Cardiac fibroblast (primary cell): ENCODE data around the gene ZNF236.

Experiments used
- DNase-seq, 2 donors: peaks; one replicate each; pipeline versions ENCODE4 v3.0.0 to v3.0.0-alpha.2; 2010; ENCODE audit warnings: low read depth in 2 of 2
- H3K4me3 ChIP-seq, 2 donors: replicated peaks in 1 of 2; 1 replicate in 1 of 2; 2 replicates in 1 of 2; pipeline ENCODE4 v1.5.1; 2011; ENCODE audit warnings: low read depth in 2 of 2, low read length in 2 of 2, mild to moderate bottlenecking in 2 of 2, moderate library complexity in 1 of 2
- TF ChIP-seq, protein P1 (sequence below): IDR thresholded peaks from one replicate; pipeline ENCODE4 v1.5.1; 2011; ENCODE audit warnings: low read depth, mild to moderate bottlenecking, low read length, inconsistent platforms

The ZNF236 gene

DNA sequence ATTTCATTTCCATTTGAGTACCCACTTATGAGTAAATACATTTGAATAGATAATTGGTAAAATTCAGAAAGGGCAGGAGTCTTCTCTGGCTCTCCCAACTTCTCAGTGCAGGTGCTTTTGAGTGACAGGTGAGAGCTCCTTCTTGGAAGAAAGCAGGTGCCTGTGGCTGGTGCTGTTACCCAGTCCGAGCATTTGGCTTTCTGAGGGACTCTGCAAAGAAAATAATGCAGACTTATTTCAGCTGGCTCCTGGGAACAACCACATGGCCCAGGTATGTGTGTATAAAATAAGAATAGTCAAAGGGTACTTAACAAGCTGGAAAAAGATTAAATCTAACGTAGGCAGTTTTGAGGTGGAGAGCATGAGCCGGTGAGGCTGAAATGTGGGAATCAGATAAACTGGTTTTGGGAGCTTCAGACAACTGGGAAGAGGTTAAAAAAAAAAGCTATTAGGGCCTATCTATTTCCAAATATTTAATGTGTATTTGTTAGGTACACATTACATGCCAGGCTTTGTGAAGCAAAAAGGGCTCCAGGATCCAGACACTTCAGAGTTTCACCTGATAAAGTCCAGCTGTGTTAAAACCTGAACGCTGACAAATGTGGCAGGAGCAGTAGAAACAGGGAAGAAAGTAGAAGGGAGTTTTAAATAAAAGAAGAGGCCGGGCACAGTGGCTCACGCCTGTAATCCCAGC, 20.6 kb downstream of the ZNF236 start:
- no peak overlapping the region for H3K4me3 ChIP-seq
- TF ChIP-seq, protein P1, sequence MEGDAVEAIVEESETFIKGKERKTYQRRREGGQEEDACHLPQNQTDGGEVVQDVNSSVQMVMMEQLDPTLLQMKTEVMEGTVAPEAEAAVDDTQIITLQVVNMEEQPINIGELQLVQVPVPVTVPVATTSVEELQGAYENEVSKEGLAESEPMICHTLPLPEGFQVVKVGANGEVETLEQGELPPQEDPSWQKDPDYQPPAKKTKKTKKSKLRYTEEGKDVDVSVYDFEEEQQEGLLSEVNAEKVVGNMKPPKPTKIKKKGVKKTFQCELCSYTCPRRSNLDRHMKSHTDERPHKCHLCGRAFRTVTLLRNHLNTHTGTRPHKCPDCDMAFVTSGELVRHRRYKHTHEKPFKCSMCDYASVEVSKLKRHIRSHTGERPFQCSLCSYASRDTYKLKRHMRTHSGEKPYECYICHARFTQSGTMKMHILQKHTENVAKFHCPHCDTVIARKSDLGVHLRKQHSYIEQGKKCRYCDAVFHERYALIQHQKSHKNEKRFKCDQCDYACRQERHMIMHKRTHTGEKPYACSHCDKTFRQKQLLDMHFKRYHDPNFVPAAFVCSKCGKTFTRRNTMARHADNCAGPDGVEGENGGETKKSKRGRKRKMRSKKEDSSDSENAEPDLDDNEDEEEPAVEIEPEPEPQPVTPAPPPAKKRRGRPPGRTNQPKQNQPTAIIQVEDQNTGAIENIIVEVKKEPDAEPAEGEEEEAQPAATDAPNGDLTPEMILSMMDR = no peak
- no peak for DNase-seq

DNA sequence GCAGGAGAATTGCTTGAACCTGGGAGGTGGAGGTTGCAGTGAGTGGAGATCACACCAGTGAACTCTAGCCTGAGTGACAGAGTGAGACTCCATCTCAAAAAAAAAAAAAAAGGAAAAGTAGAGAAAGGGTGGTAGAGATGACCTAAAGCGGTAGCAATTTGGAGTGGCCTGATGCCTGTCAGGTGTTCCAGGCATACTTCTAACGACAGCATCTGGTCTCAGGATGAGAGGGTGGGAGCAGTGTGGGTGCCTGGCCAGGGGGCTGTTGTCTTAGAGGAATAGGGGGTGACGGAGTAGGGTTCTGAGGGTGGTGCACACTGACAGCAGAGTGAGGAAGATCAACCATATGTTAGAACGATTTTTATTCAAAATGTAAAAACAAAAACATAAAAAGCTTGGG, 21.8 kb downstream of the ZNF236 start:
- TF ChIP-seq, protein P1 = no peak
- no peak for DNase-seq
- H3K4me3 ChIP-seq = no peak overlapping the region

DNA sequence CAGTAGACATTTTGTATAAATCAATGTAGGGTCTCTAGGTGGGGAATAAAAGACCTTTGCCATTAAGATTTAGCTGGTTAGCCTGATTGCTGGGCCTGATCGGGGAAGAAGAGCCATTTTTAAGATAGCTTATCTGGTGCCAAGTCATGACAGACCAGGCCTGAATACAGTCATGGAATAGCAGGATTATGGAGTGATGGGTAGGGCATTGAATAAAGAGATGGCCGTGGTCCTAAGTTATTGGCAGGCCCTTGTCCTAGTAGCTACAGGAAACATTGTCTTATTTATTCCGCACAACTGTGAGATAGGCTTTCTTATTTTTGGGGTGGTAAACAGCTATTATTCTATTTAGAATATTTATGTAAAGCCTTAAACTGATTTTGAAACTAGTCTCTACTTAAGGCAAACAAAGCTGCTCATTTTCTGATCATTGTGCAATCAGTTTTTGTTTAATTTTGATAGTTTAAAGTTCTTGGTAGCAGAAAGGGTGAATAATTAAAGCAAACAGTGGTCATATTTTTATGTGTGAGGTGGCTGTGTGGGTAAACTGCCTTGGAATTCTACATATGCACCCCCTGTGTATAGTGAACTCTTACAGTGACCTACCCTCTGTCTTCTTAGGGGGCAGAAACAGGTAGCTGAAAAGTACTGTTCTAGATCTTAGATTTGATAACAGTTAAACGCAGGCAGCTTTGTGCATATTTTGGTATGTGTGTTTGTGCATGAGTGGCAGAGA, 22.6 kb downstream of the ZNF236 start:
- TF ChIP-seq, protein P1 = no peak
- no peak for DNase-seq

DNA sequence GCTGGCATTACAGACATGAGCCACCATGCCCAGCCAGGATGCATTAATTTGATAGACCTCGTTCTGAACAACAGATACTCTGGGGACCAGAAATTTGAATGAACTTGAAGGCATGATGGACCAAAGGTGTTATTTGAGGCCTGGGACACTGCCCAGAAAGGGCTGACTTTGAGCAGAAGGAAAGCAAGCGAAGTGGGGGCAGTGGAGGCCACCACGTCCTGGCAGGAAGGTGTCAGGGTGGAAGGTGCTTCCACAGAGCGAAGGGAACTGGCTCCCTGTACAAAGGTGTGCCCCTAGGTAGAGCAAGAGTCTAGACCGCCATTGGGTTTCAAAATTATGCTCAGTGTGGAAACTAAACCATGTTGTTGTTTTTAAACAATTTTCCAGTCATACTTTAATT, 23.9 kb downstream of the ZNF236 start:
- no peak overlapping the region for H3K4me3 ChIP-seq
- DNase-seq = no peak
- TF ChIP-seq, protein P1 = no peak

More for the DNA sequence above, 22.6 kb downstream of the ZNF236 start:
- H3K4me3 ChIP-seq = no peak overlapping the region

DNA sequence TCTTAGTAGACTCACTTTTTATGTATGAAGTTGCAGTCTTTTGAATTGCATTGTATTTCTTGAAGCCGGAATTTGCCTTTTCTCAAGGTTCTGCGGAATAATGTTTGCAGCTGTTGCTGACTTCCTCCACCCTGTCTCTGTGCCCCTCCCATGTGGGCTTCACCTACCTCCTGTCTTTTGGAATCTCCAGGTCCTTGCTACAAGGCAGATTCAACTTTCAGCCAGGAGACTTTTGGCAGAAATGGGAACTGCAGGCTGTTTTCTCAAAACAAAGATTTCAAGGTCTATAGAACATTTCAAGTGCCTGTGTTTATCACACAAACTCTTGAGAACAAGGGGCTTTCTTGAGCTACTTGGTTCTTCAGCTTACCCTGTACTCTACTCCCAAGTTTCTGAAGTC, 25.6 kb downstream of the ZNF236 start:
- no peak for DNase-seq
- TF ChIP-seq, protein P1 = peak; percentile 23
- H3K4me3 ChIP-seq = no peak overlapping the region

DNA sequence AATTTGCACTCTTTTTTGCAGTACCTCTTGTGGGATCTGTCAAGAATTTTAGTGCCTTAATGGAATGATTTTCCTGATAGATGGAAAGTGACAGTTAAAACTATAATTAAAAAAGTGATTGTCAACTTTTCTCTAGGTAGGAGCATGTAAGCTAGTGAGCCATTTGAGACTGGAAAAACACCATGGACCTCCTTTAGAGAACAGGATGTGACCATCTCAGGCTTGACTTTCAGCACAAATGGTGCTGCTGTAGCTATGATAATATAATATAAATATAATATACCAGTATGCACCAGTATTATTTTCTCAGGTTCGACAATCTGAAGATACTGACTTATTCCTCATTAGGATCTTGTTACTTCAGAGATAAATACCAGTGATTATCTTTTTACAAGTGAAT, 27.8 kb downstream of the ZNF236 start:
- TF ChIP-seq, protein P1 = no peak
- DNase-seq = no peak
- no peak overlapping the region for H3K4me3 ChIP-seq
